Panc1 (cell line): ENCODE data around the gene DYNLL1.

Source experiments
- CTCF ChIP-seq: fragments of 450-650 bp; IDR thresholded peaks from 2 replicates; pipeline ENCODE4 v1.5.1; 2017; ENCODE audit warnings: mild to moderate bottlenecking
- REST ChIP-seq, 2 experiments: IDR thresholded peaks; 2 replicates each; pipeline ENCODE4 v1.6.1; 2011 to 2012; ENCODE audit warnings: low read depth in 2 of 2, control low read depth in 1 of 2, low read length in 1 of 2, mild to moderate bottlenecking in 1 of 2, moderate library complexity in 1 of 2; ENCODE audit not compliant: insufficient read depth in 1 of 2

- TF ChIP-seq CTCF = no peak
- TF ChIP-seq REST (IDR thresholded peaks at IDR 0.05; ENCODE audit: insufficient read depth in 1 of 2, low read depth in 2 of 2, low read length in 1 of 2) = no peak
Measured at GRCh38 chr12:120453060-120453750, 42.7 kb upstream of the DYNLL1 start.
